K562 (cell line): ENCODE data around the gene ST7.

Experiments used
- ATF1 ChIP-seq, 2 experiments: fragments of 450-650 bp in 1 of 2; IDR thresholded peaks; 2 replicates each; pipeline ENCODE4 v1.6.1; 2016; ENCODE audit warnings: missing compliant biosample characterization in 1 of 2, missing genetic modification characterization in 1 of 2
- BACH1 ChIP-seq: fragments of 200-800 bp; sonication (Bioruptor generic); IDR thresholded peaks from 2 replicates; pipeline ENCODE4 v1.6.1; 2016; ENCODE audit warnings: missing genetic modification characterization, missing compliant biosample characterization
- CBX2 ChIP-seq: fragments of 200-600 bp; sonication (generic); IDR thresholded peaks from one replicate; pipeline ENCODE4 v1.6.1; 2012; ENCODE audit warnings: mild to moderate bottlenecking, low read length, inconsistent platforms; ENCODE audit not compliant: insufficient read depth, poor library complexity, severe bottlenecking
- CTCF ChIP-seq, 3 experiments: IDR thresholded peaks in 2 of 3; conservative IDR thresholded peaks in 1 of 3; 2 replicates each; pipeline ENCODE4 v1.5.1; 2011 to 2012; ENCODE audit warnings: low read length in 3 of 3, mild to moderate bottlenecking in 3 of 3, control low read depth in 2 of 3, improper control_type of control experiment in 1 of 3, inconsistent platforms in 1 of 3, low read depth in 1 of 3, mixed read lengths in 1 of 3, moderate library complexity in 1 of 3; ENCODE audit not compliant: insufficient read depth in 2 of 3
- EP300 ChIP-seq: IDR thresholded peaks from 2 replicates; pipeline ENCODE4 v1.6.1; 2012; ENCODE audit warnings: low read length, improper control_type of control experiment
- MEIS2 ChIP-seq: fragments of 450-650 bp; IDR thresholded peaks from 2 replicates; pipeline ENCODE4 v1.6.1; 2014; ENCODE audit warnings: mild to moderate bottlenecking; ENCODE audit not compliant: partially characterized antibody
- POLR2AphosphoS2 ChIP-seq: IDR thresholded peaks from 2 replicates; pipeline ENCODE4 v1.6.1; 2012; ENCODE audit warnings: low read length, improper control_type of control experiment
- POLR2AphosphoS5 ChIP-seq: IDR thresholded peaks from 2 replicates; pipeline ENCODE4 v1.6.1; 2011; ENCODE audit warnings: mild to moderate bottlenecking, low read depth, low read length, moderate library complexity; ENCODE audit not compliant: control insufficient read depth, insufficient read depth
- SP1 ChIP-seq: sonication (generic); formaldehyde crosslinking; IDR thresholded peaks from 2 replicates; pipeline ENCODE4 v1.8.1; 2022; ENCODE audit warnings: mild to moderate bottlenecking, missing genetic modification reagents
- TARDBP ChIP-seq: fragments of 450-650 bp; IDR thresholded peaks from 2 replicates; pipeline ENCODE4 v1.6.1; 2016
- TCF7L2 ChIP-seq: fragments of 150-350 bp; IDR thresholded peaks from 2 replicates; pipeline ENCODE4 v1.6.1; 2016; ENCODE audit warnings: low read depth, mild to moderate bottlenecking, low read length, moderate library complexity
- ZNF12 ChIP-seq: sonication (generic); formaldehyde crosslinking; IDR thresholded peaks from 2 replicates; pipeline ENCODE4 v1.4.0; 2020; ENCODE audit warnings: mild to moderate bottlenecking, missing genetic modification reagents
- ZNF318 ChIP-seq, 2 experiments: fragments of 450-650 bp; IDR thresholded peaks; 2 replicates each; pipeline ENCODE4 v1.6.1; 2016; ENCODE audit warnings: mild to moderate bottlenecking in 2 of 2, borderline replicate concordance in 1 of 2, low read depth in 1 of 2, moderate library complexity in 1 of 2
- ZNF324 ChIP-seq: fragments of 250-450 bp; sonication (Bioruptor Pico); IDR thresholded peaks from 2 replicates; pipeline ENCODE4 v1.4.0; 2020; ENCODE audit warnings: mild to moderate bottlenecking

- TF ChIP-seq ZNF12 (CRISPR knock-in tag) (no peak), BACH1 (no peak), MEIS2 (no peak), ATF1 (CRISPR knock-in tag; IDR thresholded peaks at IDR 0.05) (no peak), ATF1 (tag; IDR thresholded peaks at IDR 0.05) (no peak), CTCF (IDR thresholded peaks at IDR 0.05 in 2 of 3, conservative IDR thresholded peaks at IDR 0.05 in 1 of 3; ENCODE audit: insufficient read depth in 2 of 3, low read depth in 1 of 3, low read length in 3 of 3) (no peak), TARDBP (no peak), POLR2AphosphoS2 (no peak), ZNF324 (CRISPR knock-in tag) (no peak), CBX2 (no peak), POLR2AphosphoS5 (no peak), EP300 (no peak), TCF7L2 (no peak), SP1 (CRISPR knock-in tag) (no peak), ZNF318 (IDR thresholded peaks at IDR 0.05; ENCODE audit: borderline replicate concordance in 1 of 2, low read depth in 1 of 2) (no peak)
Observed at GRCh38 chr7:116985575-116985974, 32.3 kb downstream of the ST7 start.
